Measurements from ENCODE around the gene ADAMTS13.

The ADAMTS13 gene

DNA sequence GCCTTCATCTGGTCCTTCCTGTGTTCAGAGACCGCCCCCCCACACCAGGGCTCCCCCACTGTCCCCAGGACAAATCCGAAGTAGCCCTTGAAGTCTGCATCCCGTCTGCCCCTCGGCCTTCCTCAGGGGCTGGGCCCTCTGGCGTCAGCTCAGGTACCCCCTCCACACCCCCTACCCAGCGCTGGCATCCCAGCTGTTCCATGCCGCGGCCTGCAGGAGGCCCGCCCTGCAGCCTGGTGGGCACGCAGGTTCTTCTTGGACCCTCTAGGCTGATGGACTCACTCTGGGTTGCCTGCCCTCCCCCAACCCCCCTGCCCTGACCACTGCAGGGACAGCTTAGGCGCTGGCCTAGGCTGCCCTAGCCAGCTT is 50.1 kb downstream of the ADAMTS13 start:
- DNase-seq (ENCODE audit: low read depth): no peak

DNA sequence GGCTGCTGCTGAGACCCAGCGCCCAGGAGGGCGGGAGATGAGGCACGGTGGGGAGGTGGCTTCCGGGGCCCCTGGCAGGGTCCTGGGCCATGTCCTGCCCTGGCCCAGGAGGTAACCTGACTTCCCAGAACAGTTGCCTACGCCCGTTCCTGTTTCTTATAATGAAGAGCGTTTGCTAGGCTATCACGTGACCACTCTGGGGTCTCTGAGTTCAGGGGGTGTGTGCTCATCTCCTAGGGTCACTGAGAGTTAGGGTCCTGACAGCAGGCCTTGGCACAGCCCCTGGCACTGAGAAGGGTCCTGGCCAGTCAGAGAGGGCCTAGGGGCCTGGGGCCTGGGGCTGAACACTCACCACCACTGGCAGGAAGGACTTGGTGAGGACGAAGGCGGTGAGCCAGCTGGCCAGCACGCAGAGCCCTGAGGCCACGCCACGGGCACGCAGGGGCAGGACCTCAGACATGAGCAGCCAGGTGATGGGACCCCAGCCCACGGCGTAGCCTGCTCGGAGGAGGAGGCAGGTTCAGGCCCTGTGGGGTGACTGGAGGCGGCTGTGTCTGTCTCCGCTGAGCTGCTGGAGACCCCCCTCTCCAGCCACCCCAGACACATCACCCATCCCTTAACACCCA is 50.7 kb downstream of the ADAMTS13 start:
- DNase-seq (ENCODE audit: low read depth): no peak

DNA sequence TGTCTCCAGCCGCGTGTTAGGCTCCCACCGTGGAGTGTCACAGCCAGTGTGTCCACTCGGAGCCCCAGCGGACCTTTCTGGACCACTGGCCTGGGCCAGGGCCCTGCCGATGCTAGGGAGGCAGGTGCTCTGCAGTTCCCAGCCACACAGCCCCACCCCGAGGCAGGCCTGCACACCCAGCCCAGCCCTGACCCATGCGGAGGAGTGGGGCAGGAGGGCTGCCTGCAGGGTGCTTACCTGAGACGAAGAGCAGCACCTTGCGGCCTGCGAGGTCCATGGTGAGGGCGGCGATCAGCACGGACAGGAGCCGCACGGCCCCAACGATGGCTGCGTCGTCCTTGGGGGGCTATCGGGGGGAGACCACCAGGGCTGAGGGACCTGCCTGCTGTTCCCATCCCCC is 51.6 kb downstream of the ADAMTS13 start:
- no peak for DNase-seq (ENCODE audit: low read depth)

DNA sequence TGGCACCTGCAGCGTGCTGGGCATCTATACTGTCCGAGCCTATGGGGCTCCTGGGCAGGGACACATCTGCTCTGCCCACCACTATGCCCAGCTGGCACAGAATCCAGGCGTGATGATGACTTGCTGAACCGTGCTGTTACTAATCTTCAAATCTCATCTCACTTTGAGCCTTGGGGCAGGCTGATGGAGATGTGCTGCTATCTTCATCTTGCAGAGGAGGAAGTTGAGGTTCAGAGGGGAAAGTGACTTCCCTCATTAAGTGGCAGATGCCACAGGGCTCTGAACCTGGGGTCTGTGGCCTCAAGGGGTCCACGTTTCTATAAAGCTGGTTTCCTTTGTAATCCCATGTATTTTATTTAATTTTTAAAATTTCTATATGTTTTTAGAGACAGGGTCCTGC is 52.0 kb downstream of the ADAMTS13 start:
- DNase-seq (ENCODE audit: low read depth): no peak

DNA sequence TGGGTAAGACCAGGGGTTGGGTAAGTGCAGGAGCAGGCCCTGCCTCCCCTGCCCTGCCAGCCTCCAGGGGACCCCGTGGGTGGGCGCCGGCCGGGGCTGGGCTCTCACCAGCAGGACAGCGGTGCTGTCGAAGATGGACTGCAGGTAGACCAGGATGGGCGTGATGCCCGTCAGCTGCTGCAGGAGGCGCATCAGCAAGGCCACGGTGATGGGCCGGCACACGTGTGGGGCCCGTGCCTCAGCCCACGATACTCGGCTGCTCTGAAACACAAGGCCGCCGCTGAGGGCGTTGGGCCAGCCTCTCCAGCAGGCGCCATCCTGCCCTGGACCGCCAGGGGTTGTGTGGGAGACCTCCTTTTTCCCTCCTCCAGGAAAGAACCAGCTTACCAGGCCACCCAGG is 52.7 kb downstream of the ADAMTS13 start:
- no peak for DNase-seq (ENCODE audit: low read depth)

DNA sequence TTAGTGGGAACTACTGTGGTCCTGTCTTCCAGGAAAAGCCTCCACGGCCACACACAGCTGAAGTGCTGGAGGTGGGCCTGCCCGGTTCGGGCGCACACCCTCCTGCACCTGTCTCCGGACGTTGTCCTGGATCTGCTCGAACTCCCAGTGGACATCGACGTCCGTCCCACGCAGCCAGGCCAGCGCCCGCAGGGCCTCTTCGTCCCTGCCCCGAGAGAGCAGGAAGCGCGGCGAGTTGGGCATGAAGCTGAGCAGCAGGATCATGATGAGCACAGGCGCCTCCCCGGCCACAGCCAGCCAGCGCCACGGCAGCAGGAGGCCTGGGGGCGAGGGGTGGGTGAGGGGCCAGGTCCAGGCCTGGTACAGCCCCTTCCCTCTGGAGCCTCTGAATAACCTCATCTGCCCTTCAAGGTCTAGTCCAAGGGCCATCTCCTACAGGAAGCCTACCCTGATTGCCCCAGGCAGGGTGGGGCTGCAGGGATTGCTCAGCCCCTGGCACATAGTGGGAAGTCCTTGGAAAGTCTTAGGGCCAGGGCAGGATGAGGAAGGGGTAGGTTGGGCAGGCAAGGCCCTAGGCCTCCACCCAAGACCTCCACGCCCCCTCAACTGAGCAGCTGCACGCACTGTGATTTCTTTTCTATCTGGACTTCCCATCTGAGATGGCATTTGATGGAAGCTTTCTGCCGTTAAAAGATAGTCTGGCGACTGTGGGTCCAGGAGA is 53.3 kb downstream of the ADAMTS13 start:
- no peak for DNase-seq (ENCODE audit: low read depth)

DNA sequence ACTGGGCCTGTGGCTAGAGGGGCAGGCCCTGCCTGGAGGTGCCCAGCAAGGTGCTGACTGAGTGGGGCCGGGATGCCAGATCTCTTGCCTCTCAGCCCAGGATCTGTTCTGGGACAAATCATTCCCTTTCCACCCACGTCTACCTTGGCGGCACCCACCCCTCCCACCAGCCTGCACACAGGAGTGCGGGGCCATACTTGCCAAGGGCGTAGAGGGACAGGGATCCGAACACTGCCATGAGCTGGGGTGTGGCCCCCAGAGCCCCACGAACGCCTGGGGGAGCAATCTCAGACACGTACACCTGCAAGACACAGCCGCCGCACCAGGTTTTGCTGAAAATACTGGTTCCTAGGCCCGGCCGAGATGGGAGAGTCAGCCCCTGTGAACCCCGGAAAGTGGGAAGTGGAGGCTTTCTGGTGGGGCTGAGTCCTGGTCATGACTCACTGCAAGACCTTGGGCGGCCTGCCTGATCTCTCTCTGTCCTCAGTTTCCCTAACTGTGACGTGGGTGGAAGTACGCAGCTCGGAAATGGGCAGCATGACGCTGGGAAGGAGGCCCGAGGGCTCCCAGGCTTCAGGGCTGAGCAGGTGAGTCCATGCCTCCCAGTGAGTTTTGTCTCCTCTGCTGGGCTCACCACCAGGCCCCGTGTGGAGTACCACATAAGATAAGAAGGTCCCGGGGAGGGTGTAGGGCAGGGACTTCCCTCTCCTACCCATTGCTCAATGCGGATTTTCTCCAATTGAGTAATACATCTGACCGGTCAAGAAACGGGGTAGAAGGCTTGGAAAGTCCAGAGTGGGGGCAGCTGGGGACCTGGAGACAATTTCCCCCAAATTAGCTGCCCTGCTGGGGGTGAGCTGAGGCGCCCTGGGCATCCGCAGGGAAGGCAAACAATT is 54.1 kb downstream of the ADAMTS13 start:
- no peak for DNase-seq (ENCODE audit: low read depth)

DNA sequence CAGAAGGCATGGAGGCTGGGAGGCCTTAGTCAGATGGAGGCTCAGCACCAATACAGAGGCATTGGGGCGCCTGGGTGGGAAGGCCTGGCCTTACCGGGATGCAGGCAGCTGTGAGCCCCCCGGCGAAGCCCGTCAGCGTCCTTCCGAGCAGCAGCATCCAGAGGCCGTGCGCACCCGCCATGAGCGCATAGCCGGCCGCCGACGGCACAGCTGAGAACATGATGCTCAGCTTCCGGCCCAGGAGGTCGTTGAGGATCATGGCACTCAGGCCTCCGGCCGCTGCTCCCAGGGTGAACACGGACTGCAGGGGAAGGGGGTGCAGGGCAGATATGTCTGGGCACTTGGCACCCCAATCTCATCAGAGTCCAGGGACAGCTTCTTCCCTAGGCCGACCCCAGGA is 54.8 kb downstream of the ADAMTS13 start:
- no peak for DNase-seq (ENCODE audit: low read depth)

DNA sequence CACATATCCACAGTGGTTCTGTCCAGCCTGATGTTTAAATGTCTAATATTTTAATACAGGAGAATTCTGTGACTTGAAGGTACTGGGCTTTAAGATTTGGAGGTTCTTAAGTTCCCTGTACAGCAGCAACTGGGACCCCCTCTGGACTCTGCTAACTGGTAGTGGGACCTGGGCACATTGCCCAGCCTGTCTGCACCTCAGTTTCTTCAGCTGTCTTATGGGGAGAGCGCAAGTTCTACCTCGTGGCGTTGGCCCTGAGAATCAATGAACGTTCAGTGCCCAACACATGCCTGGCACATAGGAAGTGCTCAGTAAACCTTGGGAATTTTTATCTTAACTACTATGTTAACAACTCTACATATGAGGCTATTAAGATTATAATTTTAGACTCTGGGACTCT is 55.3 kb downstream of the ADAMTS13 start:
- DNase-seq (ENCODE audit: low read depth): no peak

DNA sequence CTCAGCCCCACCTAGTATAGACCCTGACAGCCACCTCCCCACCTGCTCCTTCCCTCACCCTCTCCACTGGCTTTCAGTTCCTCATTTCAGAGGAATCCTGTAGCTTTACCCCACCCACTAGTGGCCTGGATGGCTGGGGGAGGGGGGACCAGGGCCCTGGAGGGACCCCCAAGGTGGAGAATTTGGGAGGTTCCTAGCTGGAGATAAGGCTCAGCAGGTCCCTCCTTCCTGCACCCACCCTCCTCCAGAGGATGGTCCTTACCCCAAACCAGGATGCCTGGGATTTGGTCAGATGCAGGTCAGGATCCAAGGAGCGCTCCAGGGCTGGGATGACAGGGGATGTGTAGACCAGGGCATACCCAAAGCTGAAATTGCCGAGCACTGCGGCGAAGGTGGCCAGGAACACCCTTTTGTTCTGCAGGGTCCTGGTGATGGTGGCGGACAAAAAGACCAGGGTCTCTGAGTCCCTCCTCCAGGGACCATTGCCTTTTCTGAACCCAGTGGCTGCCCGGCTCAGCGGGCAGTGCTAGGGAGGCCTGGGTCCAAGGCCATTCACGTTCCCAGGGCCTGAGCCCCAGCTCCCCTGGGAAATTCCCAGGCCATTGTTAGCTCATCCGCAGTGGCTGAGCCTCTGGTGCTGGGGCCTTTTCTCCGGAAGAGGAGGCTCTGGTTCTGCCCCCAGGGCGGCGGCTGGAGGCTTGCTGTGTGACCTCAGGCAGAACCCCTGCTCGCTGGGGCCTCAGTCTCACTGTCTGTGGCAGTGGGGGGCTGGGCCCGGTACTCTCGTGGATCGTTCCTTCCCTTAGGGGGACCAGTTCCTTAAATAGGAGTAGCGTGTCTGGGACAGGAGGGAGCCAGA is 56.1 kb downstream of the ADAMTS13 start:
- no peak for DNase-seq (ENCODE audit: low read depth)

DNA sequence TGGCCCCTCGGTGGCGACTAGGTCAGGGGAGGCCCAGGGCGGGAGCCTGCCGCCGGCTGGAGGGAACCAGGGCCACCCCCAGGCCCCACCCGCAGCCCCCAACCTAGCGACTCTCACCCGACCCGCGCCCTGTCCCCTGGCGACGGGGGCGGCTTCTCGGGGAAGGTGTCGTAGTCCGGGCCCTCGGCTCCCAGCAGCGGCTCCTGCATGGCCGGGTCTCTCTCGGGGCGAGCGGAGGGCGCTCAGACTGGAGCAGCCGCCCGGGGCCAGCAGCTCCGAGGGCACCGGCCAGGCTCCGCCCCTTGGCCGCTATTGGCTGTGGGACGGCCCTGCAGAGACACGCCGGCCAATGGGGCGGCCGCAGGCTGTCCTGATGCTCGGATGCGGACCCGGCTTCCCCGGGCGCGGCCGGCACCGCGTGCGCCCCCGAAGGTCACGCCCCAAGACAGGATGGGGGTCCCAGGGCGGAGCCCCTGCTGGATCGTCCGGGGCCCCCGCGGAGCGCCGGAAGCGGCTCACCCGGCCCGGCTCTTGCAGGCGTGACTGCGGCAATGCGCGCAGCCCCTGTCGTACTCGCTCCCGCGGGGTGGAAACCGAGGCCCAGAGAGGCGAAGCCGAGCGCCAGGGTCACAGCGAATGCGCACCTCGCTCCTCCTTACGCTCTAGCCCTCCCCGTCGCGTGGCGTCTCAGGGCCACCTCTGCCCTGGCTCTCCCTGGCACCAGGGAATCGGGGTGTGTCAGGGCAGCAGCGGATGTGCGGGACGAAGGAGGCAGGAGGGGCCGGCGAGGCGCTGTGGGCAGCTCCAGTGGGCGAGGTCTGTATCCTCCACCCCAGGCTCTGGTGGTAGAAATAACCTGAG is 56.9 kb downstream of the ADAMTS13 start, which contains the start of gene SLC2A6:
SLC2A6 (minus strand) TSS at position 249 of the 861 bp plus-strand sequence; CDS start at position 209, 40 bp downstream.
- peak; percentile 76 for DNase-seq (ENCODE audit: low read depth)

DNA sequence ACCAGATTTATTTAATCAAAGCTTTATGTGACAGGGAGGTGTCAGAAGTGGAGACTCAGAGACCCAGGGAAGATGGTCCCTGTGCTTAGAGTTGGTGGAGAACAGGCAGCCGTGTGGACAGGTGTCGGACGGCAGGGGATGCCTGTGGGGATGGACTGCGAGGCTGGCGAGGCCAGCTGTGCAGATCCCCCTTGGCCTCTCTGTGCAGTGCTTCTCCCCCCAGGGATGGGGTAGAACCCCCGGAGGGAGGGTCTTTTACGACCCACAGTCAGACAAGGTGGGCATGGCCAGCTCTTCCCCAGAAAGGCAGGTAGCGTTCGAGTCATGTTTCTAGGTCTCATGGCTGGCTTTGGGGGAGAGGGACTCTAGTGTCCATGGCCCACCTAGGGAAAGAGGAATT is 61.4 kb downstream of the ADAMTS13 start:
- DNase-seq (ENCODE audit: low read depth): no peak

DNA sequence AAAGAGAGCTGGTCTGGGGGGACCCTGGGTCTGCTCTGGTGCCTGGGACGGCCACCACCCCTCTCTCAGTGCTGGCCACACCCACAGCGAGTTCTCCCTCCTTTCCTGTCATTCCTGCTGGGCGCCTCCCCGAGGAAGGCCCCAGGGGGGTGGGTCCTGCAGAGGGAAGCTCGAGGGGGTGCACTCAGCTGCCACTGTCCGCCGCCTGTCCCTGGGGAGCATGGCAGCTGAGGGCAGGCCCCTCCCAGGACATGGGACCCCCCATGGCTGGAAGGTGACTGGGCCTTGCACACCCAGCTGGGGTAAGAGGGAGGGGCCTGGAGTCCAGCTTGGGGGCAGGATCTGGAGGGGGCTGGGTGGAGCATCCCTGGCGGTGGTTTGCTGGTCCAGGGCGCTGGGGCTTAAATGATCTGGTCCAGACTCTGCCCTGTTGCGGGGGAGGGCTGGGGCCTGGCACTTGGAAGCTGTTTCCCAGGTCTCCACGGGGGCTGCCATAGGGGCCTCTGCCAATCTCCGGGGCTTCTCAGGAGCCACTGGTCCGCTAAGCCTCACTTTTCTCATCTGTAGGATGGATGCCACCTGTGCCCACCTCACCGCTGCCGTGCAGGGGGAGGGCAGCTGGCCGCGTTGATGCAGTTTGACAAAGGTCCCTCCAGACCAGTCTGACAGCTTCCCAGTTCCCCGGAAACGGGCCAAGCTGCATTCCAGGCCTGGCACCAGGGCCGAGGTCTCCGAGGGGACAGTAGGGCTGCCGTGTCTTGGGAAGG is 62.7 kb downstream of the ADAMTS13 start:
- DNase-seq (ENCODE audit: low read depth): no peak

DNA sequence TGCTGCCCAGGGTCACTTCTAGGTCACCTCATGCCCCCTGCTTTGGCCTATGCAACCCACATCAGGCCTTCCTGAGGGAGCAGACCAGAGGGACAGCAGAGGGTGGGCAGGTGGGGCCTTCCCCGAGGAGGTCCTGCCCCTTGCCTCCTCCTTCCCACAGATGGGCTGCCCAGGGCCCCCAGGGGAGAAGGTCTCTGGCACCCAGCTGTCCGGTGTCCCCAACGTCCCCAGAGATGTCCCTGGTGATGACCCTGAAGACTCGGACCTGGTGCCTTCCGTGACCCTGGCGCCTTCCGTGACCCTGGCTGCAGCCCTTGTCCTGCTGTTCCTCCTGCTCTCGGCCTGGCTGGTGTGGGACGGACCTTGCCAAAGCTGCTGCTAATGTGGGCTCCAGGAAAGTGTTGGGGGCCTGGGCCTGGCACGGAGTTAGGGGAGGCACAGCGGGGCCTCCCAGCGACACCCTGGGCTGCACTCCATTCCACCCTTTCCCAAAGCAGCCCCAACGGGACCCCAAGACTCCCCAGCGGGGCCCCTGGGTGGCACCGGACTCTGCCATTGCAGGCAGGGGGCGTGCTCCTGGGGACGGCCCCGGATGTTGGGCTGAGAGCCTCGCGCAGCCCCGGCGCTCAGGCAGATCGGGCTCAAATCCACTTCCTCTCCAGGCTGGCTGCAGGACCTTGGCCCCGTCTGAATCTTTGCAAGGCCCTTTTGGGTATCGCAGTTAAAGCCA is 63.5 kb downstream of the ADAMTS13 start:
- DNase-seq (ENCODE audit: low read depth): no peak

DNA sequence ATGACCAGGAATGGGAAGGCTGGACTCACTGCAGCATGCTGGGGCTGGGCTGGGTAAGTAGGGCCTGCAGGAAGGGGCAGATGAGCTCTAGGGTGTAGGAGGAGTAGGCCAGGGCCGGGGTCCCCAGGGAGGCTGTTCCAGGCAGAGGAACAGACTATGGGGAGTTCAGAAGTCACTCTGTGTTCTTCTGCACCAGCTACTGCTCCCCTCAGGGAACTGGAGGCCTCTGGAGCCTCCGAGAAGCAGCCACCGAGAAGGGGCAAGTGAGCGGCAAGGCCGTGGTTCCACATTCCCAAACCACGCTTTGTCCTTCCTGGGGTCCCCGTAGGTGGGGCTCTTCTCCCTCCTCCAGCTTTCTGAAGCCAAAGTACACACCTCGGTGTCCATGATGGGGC is 65.2 kb downstream of the ADAMTS13 start:
- DNase-seq (ENCODE audit: low read depth): no peak

DNA sequence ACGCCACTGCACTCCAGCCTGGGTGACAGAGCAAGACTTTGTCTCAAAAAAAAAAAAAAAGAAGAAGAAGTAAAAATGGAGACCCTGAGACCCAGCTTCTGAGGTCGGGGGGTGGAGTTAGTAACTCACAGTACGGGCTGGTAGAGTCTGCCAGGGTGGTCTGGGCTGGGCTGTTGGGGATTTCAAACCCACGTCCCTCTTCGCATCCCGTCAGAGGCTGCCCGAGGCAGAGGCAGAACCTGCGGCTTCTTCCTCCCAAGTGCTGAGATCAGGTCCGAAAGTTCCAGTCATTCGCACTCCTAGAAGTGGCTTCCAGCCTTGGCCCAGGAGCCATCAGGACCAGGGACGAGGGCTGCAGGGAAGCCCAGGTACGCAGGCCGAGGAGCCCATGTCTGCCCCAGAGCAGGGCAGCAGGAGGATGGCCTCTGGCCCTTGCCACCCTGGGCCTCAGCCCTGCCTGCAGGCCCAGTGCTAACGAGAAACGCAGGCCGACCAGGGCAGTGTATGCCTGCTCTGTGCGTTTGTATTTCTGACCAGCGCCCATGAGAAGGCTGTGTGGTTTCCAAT is 66.6 kb downstream of the ADAMTS13 start:
- no peak for DNase-seq (ENCODE audit: low read depth)

DNA sequence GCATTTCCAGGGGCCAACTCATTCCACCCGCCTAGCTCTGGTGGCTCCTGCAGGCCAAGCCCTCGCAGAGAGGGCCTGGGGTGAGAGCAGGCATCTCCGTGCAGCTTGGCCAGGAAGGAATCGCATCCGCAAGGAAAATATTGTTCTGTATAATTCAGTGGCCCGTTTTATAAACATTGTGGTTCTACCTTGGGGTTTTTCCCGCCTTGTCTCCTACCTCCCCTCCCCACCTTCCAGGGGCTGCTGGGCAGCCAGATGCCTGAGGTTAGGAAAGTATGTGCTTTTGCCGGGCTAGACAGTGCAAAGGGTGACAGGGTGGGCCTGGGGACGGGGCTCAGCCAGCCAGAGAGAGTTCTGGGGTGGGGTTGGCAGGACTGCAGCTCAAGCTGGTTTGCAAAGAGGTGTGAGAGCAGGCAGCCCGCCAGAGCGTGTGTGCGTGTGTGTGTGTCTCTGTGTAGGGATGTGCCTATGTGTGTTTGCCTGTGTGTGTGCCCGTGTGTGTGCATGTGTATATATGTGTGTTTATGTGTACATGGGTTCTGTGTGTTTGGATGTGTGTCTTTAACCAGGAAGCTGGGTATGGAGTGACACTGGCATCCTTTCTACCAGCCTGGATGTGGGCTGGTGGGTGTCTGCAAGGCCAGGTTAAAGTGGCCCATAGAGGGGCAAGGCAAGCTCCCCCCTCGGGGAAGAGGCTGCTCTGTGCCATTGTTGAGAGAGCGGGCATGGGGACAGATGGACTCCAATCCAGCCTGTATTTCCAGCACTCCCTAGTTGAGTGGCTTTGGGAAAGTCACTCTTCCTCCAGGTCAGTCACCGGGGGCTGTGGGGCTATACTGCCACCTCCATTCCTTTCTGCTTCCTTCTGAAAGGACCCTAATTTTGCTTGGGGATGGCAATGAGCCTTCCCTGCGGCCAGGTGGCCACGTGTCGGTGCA is 67.4 kb downstream of the ADAMTS13 start:
- DNase-seq (ENCODE audit: low read depth): no peak

DNA sequence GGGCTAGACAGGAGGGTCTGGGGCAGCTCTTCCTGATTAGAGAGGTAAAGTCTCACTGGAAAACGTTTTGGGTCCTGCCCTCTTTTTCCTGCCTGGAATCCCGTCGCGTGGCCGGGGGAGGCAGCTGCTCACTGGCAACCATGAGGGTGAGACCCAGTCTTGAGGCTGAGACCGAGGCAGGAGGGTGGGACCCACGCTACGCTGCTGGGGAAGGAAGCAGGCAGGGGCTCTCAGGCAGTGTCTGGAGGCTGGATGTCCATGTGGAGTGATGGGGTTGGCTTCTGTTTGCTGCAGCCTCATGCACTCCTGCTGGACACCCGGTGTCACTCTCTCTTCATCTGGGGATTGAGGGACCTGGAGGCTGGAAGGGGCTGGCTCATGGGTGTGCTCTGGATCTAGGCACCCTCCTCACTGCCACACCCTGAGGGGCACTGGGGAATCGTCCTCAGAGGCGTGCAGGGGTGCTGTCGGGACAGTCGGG is 68.1 kb downstream of the ADAMTS13 start:
- DNase-seq (ENCODE audit: low read depth): no peak

Data from T-helper 22 cell (primary cell).